Astrocyte (in vitro differentiated cells and primary cell): ENCODE measurements around the gene ZDHHC4.

Source experiments
- EZH2 ChIP-seq: IDR thresholded peaks from 2 replicates; pipeline ENCODE4 v1.6.1; 2012; ENCODE audit warnings: mild to moderate bottlenecking, low read length, inconsistent platforms; ENCODE audit not compliant: insufficient read depth
- TF ChIP-seq, protein P1 (sequence below): IDR thresholded peaks from 2 replicates; pipeline ENCODE4 v1.5.1; 2011; ENCODE audit warnings: low read depth, mild to moderate bottlenecking, inconsistent platforms, low read length, moderate library complexity; ENCODE audit not compliant: insufficient read depth

DNA sequence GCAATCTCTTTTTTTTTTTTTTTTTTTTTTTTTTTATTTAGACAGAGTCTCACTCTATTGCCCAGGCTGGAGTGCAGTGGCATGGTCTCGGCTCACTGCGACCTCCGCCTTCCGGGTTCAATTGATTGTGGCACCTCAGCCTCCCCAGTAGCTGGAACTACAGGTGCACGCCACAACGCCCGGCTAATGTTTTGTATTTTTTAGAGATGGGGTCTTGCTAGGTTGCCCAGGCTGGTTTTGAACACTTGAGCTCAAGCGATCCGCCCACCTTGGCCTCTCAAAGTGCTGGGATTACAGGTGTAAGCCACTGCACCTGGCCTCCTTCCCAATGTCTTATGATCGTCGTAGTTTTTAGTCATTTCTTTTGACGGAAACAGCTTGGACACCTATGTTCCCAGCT lies 31.5 kb downstream of the ZDHHC4 start:
- TF ChIP-seq, protein P1, sequence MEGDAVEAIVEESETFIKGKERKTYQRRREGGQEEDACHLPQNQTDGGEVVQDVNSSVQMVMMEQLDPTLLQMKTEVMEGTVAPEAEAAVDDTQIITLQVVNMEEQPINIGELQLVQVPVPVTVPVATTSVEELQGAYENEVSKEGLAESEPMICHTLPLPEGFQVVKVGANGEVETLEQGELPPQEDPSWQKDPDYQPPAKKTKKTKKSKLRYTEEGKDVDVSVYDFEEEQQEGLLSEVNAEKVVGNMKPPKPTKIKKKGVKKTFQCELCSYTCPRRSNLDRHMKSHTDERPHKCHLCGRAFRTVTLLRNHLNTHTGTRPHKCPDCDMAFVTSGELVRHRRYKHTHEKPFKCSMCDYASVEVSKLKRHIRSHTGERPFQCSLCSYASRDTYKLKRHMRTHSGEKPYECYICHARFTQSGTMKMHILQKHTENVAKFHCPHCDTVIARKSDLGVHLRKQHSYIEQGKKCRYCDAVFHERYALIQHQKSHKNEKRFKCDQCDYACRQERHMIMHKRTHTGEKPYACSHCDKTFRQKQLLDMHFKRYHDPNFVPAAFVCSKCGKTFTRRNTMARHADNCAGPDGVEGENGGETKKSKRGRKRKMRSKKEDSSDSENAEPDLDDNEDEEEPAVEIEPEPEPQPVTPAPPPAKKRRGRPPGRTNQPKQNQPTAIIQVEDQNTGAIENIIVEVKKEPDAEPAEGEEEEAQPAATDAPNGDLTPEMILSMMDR = no peak
- TF ChIP-seq EZH2 = no peak
